Activated CD4-positive, alpha-beta T cell treated with anti-CD3 and anti-CD28 coated beads, Interleukin-10, Interleukin-2, amounts not matched to agents 100 ng/mL and 50 ng/mL, durations not matched to agents 16 hours and 8 hours (primary cell): ENCODE measurements around the gene LMAN1L.

Experiments
- DNase-seq: peaks from one replicate; pipeline ENCODE4 v3.0.0-alpha.2; 2020

LMAN1L gene

DNA sequence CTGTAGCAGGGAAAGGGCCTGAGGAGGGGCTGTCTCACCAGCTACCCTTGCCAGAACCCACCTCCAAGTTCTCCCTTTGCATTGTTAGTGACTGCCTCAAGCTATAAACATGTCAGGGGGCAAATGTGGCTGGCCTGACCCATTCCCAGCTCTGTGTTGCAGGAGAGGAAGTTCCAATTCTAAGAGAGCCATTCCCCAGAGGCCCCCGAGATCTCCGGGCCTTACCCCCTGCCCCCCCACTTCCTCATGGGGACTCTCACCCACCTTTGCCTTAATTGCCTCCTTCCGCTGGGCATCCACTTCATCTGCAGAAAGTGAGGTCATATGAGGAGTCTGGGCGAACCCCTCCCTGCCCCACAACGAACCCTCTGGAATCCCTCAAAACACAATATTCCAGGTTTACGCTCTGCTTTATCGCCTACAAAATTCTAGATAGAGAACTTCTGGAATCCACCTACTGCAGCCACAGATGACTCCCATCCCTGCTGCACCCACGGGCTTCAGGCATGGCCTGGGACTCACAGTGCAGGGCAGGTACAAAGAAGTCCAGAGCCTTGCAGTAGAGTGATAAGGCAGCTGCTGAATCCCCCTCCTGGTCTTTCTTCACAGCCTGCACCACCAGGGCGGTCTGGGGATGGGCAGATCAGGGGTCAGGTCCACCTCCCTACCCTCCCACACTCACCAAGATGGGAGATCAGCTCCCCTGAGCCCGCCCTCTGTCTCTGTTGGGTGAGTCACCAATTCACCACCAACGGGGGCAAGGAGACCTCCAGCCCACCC, 26.3 kb downstream of the LMAN1L start:
- DNase-seq = no peak

DNA sequence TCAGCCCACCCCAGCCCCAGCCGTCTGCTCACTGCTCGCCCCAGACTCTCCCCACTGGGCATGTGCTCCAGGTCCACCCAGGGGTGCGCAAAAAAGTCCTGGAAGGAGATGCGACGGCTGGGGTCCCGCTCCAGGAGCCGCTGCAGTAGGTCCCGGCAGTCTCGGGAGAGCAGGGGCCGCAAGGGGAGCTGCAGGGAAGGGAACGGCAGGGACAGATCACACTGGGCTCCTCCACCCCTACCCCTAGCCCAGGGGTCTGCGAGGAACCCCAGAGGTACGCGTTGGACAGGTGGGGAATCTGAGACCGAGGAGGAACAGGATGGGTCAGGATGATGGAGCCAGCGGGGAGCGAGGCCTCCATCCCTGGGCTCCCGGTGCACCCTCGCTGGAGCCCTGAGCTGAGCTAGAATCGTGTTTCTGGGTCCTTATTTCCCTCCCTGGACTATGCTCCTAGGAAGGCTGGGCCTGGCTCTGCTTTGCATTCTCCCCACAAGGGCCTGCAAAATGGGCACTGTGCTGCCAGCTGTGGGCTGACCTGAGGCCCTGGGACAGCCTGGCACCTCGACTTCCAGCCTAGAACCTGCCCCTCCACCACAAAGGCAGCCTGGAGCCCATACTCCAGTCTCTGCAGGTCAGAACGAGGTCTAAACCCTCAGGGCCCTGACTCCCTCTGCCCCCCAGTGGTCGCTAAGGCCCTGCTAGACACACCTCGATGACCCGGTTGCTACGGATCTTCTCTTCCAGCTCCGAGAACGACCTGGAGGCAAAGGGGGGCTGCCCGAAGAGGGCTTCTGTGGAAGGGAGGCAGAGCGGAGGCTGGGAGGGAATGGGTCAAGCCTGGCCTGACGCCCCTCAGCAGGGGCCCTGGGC, 27.1 kb downstream of the LMAN1L start:
- DNase-seq = no peak

DNA sequence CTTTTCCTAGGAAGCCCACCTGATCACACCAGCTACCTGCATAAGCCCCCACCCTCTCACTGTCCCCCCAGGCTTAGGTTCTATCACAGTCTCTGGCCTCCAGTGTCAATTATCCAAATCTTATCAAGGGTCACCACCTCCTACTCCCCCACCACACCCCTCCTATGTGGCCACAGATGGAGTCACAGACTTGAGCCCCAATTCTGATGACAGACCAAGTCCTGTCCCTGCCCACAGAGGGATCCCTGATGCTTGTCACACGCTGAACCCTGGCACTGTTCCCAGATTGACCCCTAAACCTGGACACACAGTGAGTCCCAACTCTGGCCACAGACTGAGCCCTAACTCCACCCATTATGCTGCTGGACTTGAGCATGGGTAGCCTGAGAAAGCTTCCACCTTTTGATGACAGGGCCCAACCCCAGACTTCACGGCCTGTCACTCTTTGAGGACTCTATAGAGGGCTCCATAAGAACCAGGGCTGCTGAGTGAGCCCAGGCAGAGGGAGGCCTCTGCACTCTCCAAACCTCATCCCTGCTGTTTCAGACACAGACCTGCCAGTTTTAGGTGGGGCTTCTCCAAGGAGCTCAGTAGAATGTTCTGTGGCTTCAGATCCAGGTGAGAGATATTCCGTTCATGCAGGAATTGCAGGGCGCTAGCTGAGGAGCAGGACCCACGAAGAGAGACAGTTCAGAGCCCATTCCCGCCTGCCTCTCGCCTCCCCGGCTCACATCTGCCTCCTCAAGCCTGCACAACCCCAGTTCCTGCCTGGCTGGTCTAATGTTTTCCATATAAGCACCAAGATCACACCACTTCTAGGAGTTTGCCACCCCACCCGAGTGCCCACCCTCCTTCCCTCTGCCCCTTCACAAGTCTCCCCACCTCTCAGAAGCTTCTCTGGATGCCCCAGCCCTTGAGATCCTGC, 28.5 kb downstream of the LMAN1L start:
- no peak for DNase-seq

DNA sequence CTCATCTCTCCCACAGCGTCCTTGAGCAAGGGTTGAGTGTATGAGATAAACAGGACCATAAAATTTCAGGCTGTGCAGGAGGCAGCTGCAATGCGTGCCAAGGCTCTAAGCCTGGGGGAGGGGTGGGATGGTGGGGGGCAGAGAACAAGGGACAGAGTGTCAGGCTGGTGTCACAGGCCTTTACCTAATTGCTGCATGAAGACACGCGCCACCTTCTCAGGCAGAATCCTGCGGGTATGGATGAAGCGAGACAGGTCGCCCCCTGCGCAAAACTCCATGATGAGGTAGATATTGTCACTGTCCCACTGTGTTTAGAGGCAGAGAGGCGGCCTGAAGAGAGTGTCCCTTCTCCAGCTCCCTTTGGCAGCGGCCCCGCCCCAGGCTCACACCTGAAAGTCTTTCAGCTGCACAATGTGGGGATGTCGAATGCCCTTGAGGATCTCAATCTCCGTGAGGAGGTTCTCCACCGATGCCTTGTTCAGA, 29.3 kb downstream of the LMAN1L start:
- no peak for DNase-seq

DNA sequence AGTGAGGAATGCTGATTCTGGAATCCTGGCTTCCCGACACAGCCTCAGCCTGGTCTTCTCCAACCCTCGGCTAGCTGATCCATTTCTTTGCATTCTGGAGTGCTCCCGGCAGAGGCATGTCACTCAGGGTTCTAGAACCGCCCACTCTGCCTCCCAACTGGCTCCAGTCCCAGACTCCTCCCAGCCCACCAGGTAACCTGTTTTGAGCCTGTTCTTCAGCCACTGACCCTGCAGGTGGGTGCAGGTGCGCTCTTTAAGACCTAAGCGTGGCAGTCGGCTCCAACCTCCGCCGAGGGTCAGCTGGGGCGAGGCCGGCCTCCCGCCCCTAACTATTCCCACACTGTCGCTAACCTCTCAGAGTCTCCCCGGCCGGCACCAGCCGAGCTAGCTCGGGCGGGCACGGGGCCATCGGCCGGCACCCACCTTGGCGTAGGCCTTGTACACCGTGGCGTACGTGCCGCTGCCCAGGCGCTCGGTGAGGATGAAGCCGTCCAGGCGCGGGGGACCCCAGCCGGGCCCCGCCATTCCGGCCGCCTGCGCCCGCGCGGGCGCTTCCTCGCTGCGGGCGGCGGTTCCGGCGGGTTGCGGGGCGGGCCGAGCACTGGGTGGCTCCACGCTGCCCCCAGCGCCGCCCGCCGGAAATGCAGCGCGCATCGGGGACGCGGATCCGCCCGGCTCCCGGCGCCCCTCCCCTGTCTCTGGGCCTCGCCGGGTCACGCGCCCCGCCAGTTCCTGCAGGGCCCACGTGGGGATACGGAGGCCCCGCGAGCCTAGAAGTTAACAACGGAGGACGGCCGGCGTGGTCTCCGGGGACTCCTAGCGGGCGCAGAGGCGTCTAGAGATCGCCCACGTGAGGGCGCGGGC, 30.2 kb downstream of the LMAN1L start, which contains the start of gene ULK3:
TSS of gene ULK3 (minus strand) at position 576 of the 864 bp plus-strand sequence. CDS start at position 525, 51 bp downstream.
- peak; percentile 96 for DNase-seq

DNA sequence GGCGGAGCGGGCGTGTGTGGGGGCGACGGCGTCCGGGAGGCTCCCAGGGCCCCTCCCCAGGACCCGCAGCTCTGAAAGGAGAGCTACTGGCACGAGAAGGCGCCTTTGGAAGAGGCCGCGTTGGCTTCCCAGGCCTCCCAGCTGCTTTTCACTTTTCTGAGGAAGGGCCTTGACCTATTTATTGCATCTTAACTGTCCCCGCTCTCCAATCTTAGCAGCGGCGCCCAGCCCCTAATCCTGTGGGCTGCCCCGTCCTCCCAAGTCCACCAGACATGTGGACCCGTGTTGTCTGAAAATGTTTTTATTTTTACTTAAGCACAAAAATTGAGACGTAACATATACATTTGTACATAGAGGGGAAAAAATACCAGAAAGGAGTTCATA, 30.8 kb downstream of the LMAN1L start:
- DNase-seq = no peak

DNA sequence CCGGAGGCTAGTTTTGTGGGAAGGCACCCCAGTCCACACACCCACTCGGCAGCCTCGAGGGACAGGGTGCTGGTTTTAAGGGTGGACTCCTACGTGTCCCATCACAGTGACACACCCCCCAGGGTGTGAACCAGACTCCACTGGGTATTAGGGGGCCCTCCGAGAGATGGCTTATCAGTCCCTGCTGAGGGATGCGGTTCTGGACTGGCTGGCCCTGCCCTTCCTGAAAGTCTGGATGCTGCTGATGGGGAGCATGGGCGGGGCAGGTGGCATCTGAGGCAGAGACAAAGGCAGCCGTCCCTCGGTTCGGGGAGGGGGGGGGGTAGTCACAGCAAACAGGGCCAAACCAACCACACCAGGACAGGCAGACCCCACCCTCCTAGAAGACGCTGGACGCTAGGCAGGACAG, 31.3 kb downstream of the LMAN1L start:
- DNase-seq = peak; percentile 29

DNA sequence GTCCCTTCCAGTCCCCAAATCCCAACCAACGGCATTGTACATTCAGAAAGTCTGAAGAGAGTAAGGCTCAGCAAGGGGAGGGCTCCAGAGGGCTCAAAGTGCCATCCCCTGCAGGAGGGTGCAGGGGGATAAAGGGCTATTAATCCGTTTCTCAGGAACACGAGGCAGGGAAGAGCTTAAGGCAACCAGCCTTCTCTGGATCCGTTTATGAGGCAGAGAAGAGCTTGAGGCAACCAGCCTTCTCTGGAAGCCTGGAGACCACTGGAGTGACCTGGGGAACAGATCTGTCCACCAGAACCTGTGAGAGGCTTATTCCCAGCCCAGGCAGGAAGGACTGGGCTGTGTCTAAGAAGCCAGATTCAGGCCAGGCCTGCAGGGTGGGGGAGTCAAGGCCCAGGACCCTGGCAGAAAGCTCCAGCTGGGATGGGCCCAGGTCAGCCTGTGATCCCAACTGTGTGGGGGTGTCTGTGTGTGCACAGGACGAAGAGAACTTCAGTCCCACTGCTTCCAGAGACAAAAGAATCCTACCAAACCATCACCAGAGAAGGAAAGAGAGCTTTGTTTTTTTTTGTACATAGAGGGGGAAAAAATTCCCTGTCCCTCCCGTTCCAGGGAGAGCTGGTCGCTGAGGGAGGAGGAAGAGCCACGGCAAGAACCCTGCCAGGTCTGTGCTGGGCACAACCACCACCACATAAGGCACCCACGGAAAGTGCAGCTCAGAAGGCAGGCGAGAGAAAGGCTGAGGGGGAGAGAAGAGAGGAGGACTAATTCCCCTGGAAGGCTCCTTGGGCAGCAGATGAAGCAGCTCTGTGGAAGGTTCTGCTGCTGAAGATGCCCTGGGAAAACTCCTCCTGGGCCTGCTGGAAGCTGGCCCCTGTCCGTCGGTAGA, 31.9 kb downstream of the LMAN1L start:
- no peak for DNase-seq

DNA sequence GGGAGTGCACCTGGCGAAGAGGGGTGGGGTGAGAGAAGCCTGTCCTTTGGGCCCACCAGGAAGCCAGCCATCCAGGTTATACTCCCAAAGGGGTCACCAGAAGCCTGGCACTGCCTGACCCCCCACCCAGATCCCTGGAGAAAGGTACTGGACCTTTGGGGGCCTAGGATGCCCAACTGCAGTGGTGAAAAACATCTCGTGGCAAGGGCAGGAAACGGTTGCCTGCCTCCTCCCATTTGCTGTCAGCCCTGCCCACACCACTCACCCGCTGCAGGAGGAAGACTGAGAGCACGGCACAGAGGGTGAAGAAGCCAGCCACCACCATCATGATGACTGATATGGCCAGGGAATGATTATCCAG, 32.6 kb downstream of the LMAN1L start:
- DNase-seq = peak; percentile 88

DNA sequence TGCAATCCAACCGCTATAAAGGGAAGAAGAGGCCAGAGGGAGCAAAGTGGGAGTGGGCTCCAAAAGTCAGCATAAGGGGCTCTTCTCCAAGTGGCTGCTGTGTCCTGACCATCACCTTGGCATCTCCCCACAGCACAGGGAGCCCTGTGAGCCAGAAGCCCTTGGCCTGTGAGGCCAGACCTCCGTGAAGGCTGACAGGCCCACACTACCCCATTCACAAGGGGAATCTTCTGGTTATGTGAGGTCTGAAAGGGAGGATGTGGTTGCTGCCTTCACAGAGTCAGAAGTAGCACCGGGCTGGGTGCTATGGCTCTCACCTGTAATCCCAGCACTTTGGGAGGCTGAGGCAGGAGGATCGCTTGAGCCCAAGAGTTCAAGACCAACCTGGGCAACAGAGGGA, 32.9 kb downstream of the LMAN1L start:
- DNase-seq = peak; percentile 61

DNA sequence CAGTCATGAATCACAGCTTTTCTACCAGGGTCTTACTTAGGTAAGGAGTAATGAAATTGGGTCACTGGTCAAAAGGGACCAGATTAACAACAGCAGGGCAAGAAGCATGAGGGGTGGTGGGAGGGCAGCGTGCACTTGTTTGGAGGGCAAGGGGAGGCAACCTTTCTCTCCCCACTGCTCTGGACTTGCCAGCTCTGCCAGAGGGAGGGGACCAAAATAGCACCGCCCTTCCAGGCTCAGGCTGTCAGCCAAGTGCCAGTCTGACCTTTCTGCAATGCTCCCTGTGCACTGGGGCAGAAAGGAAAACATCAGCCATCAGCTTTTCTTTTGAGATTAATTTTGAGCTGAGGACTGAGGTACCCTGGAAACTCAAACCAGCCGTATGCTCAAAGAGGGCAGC, 34.8 kb downstream of the LMAN1L start:
- no peak for DNase-seq

DNA sequence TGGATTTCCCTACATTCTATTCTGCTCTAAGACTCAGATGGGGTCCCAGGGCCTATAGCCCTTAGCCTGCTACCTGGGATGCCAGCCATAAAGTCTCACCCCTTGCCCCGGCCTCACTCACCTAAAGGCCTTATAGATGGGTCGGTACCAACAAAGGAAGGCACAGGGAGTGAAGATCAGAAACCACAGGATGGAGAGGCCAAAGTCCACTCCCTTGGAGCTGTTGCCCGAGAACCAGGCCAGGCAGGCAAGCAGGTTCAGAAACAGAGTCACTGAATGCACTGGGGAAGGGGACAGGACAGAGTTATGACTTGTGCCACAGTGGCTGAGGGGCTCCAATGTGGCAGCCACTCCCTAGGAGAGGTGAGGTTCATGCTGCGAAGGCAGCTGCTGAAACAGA, 37.8 kb downstream of the LMAN1L start:
- DNase-seq = no peak

DNA sequence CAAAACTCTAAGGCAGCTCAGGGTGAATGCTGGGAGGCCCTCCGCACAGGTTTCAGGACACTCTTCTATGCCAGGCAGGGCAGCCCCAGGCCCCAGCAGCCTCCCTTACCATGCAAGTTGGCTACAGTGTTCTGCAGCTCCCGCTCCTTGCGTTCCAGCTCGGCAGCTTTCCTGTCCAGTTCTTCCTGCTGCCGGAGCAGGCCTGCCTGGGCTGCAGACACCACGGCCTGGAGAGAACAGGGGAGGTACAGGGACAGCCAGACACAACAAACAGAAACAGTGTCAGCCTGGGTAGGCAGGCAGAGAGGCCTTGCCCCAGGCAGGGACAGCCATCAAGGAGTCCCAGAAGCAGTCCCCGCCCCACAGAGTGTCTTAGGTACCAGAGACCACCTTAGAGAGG, 39.3 kb downstream of the LMAN1L start:
- DNase-seq = no peak

DNA sequence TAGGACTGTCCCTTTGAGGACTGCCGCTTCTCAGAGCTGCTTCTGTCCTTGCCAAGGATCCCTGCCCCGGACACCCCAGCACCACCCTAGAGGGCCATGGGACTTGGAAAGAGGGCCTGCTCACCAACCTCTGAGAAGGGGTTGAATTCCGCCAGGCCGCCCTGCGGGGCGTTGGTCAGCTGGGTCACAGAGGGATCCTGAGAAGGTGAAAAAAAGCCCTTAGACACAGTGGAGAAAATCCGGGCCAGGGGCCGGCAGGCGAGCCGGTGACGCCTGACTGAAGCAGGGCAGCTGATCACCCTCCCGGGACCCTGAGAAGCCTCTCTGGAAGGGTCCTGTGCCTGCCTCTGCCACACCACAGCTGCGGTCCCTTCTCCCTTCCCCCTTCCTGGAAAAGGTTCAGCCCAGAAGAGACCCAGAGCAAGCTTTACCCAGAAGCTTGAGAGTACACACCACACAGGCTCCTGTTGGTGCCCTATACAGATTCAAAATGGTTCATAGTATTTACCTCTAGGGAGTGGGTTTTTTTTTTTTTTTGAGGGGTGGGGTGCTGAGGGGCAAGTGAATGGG, 41.9 kb downstream of the LMAN1L start:
- DNase-seq = no peak

DNA sequence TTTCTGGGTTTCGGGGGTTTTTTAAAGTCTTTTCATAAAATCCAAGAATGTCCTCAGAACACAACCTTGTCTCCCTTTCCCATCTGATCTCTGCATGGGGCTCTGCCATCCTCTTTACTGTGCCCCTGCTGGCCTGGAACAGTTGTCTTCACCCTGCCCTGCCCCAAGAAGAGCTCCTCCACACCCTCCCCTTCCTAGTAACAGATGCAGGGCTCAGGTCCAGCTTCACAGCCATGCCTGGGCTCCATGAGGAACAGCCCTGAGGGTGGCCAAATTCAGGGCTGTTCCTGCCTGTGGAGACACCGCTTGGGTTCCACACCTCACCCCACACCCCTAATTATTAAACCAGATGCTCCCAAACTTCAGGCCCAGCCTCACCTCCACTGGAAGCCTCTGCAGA, 43.2 kb downstream of the LMAN1L start:
- no peak for DNase-seq

DNA sequence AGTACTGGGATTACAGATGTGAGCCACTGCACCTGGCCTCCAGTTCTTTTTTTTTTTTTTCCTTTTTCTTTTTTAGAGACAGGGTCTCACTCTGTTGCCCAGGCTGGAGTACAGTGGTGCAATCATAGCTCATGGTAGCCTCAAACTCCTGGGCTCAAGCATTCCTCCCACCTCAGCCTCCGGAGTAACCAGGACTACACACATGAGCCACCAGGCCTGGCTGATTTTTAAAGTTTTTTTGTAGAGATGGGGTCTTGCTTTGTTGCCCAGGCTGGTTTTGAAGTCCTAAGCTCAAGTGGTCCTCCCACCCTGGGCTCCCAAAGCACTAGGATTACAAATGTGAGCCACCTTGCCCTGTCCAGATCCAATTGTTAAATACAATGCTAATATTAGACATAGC, 43.9 kb downstream of the LMAN1L start:
- no peak for DNase-seq

DNA sequence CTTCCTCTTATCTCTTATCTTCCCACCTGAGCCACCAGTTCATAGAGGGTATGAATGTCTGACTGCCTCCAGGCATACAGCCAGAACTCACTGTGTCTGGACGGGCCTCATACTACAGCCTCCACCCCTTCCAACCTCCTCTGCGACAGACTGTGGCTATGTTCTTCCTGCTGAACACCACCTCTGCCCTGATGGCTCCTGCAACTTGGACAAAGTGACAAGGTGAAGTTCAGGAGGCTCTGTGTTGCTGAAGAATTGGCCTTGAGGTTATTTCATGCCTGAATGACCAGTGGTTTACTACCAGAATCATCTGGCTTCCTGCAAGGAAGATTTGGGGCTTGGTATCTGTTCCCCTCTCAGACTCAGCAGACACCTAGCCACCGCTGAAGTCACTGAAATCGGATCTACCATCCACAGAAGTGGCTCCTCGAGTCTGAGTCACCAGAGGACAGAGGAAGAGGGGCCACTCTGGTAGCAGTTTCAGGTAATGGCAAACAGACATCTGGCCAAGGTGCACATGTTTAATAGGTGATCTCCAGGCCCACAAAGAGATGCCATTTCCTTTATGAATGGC, 44.5 kb downstream of the LMAN1L start:
- DNase-seq = no peak

DNA sequence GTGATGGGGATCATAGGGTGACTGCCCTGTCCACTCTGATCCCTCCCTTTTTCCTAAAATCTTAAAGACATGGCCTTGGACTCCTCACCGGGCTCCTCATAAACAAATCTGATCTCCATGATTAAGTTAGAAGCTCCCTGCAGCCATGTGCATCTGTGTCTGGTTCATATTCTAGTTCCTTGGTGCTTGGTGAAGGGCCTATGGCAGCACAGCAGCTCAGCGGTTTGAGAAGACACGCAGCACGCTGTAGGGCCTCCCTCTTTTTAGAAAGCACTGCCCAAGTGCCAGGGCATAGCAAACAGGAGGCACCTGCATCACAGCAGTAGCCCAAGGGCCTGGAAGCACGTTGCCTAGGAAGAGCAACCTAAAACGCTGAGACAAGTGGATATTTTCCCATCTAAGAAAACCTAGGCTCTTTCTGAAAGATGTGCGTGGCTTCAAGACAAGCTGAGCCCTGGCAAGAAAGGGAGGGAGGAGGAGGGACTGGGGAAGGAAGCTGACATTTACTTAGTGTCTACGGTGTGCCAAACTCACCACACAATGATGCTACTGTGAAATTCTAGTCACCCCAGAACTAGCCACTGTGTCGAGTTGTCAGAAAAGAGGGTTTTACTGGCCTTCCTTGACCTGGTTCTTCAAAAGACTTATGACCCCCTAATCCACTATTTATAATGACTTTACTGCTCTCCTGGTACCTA, 45.2 kb downstream of the LMAN1L start:
- DNase-seq = no peak

DNA sequence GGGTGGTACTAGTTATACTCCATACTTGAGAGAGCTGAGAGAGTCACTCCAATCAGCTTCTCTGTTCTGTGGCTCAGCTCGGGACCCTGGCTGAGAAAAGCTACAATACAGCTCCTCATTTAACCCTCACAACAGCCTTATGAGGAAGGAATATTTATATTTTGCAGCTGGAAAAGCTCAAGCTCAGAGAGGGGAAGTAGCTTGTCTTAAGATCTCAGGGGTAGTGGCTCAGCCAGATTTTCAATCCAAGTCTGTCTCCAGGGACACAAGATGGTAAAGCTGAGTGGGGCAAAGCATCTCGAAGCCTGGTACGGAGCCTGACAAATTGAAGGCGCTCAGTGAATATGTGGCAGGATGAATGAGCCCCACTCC, 45.7 kb downstream of the LMAN1L start:
- no peak for DNase-seq
